Measurements from ENCODE around the gene JARID2. TPM values are rescaled to one million over a fixed set of nuclear protein-coding genes. Genes with fewer than 3 reads are reported as not detected.

Gene JARID2
- total RNA-seq, 1 donor from 2014 or later: 24.2 TPM

DNA sequence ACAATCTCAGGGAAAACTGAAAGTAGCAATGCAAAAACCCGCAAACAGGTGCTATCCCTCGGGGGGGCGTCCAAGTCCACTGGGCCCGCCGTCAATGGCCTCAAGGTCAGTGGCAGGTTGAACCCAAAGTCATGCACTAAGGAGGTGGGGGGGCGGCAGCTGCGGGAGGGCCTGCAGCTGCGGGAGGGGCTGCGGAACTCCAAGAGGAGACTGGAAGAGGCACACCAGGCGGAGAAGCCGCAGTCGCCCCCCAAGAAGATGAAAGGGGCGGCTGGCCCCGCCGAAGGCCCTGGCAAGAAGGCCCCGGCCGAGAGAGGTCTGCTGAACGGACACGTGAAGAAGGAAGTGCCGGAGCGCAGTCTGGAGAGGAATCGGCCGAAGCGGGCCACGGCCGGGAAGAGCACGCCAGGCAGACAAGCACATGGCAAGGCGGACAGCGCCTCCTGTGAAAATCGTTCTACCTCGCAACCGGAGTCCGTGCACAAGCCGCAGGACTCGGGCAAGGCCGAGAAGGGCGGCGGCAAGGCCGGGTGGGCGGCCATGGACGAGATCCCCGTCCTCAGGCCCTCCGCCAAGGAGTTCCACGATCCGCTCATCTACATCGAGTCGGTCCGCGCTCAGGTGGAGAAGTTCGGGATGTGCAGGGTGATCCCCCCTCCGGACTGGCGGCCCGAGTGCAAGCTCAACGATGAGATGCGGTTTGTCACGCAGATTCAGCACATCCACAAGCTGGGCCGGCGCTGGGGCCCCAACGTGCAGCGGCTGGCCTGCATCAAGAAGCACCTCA is 250.7 kb downstream of the JARID2 start:
- Histone ChIP-seq H3K4me3 (ENCODE audit: insufficient read depth, low read depth, low read length) (no peak overlapping the region), H3K79me2 (ENCODE audit: insufficient read depth, low read length) (peaks cover 19% of the 10 kb centered on the region), H3K4me2 (ENCODE audit: low read length) (no peak overlapping the region), H3K27me3 (ENCODE audit: insufficient read depth, low read length) (no peaks in the 10 kb centered on the region), H3K9ac (ENCODE audit: low read length) (no peak overlapping the region), H3K9me3 (ENCODE audit: insufficient read depth, low read depth, low read length) (no peaks in the 10 kb centered on the region), H2AFZ (ENCODE audit: low read depth, low read length) (no peak overlapping the region), H3K4me1 (ENCODE audit: insufficient read depth, low read length) (peaks cover 1% of the 10 kb centered on the region), H3K36me3 (ENCODE audit: insufficient read depth, low read length) (peaks cover 2% of the 10 kb centered on the region), H4K20me1 (ENCODE audit: insufficient read depth, low read length) (peaks cover 83% of the 10 kb centered on the region), H3K27ac (ENCODE audit: low read depth, low read length) (no peak overlapping the region)
- peaks cover 26% of the 10 kb centered on the region for H3K36me3 Mint-ChIP-seq (ENCODE audit: low read depth, unreplicated experiment)
- H3K4me1 Mint-ChIP-seq (ENCODE audit: low read depth, unreplicated experiment): peaks cover 13% of the 10 kb centered on the region
- FAIRE-seq: no peak
- DNase-seq (ENCODE audit: low read depth): no peak
- no peaks in the 10 kb centered on the region for H3K27me3 Mint-ChIP-seq (ENCODE audit: low read depth, unreplicated experiment)
- no peak overlapping the region for H3K27ac Mint-ChIP-seq (ENCODE audit: unreplicated experiment)
- H3K9me3 Mint-ChIP-seq (ENCODE audit: unreplicated experiment): no peaks in the 10 kb centered on the region
- no peak overlapping the region for H3K4me3 Mint-ChIP-seq (ENCODE audit: unreplicated experiment)
- TF ChIP-seq EZH2 (IDR thresholded peaks at IDR 0.05; ENCODE audit: insufficient read depth, low read length): no peak

- peaks cover 16% of the 10 kb centered on the region for H3K4me1 Mint-ChIP-seq (ENCODE audit: low read depth, unreplicated experiment)
- FAIRE-seq: no peak
These were observed 252.8 kb downstream of the JARID2 start for GRCh38 chr6:15498640-15499039.

DNA sequence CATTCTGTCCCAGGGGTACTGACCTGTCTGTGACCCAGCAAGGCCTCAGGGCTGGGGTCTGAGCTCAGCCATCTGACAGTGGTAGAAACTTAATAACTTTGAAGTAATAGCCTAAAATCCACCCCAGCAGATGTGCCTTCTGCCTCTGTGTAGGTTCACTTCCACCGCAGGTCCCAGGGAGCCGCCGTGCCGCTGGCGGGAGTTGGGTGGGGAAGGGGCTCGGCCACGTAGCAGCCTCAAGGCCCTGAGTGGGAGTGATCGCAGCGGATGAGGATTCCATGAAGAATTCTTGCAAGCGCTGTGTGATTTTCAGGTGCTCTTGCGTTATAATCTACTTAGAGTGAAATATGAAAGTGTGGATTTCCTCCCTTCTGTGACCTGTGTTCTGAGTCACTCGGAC is 253.3 kb downstream of the JARID2 start:
- no peak for FAIRE-seq
- H3K36me3 Mint-ChIP-seq (ENCODE audit: low read depth, unreplicated experiment): peaks cover 33% of the 10 kb centered on the region
- Histone ChIP-seq H3K27ac (ENCODE audit: low read depth, low read length) (no peak overlapping the region), H4K20me1 (ENCODE audit: insufficient read depth, low read length) (peaks cover 83% of the 10 kb centered on the region), H2AFZ (ENCODE audit: low read depth, low read length) (no peak overlapping the region), H3K4me2 (ENCODE audit: low read length) (no peak overlapping the region), H3K4me3 (ENCODE audit: insufficient read depth, low read depth, low read length) (no peak overlapping the region), H3K9me3 (ENCODE audit: insufficient read depth, low read depth, low read length) (no peaks in the 10 kb centered on the region), H3K27me3 (ENCODE audit: insufficient read depth, low read length) (no peaks in the 10 kb centered on the region), H3K9ac (ENCODE audit: low read length) (no peak overlapping the region), H3K79me2 (ENCODE audit: insufficient read depth, low read length) (peaks cover 13% of the 10 kb centered on the region), H3K4me1 (ENCODE audit: insufficient read depth, low read length) (peaks cover 14% of the 10 kb centered on the region), H3K36me3 (ENCODE audit: insufficient read depth, low read length) (peaks cover 6% of the 10 kb centered on the region)
- TF ChIP-seq CTCF (IDR thresholded peaks at IDR 0.05; ENCODE audit: insufficient read depth, low read depth, low read length) (no peak), EZH2 (IDR thresholded peaks at IDR 0.05; ENCODE audit: insufficient read depth, low read length) (no peak)
- peaks cover 16% of the 10 kb centered on the region for H3K4me1 Mint-ChIP-seq (ENCODE audit: low read depth, unreplicated experiment)
- H3K27me3 Mint-ChIP-seq (ENCODE audit: low read depth, unreplicated experiment): no peaks in the 10 kb centered on the region
- DNase-seq (ENCODE audit: low read depth): no peak
- H3K27ac Mint-ChIP-seq (ENCODE audit: unreplicated experiment): no peak overlapping the region
- no peaks in the 10 kb centered on the region for H3K9me3 Mint-ChIP-seq (ENCODE audit: unreplicated experiment)
- no peak overlapping the region for H3K4me3 Mint-ChIP-seq (ENCODE audit: unreplicated experiment)

More at GRCh38 chr6:15498640-15499039, 252.8 kb downstream of the JARID2 start:
- Histone ChIP-seq H3K27ac (ENCODE audit: low read depth, low read length) (no peak overlapping the region), H2AFZ (ENCODE audit: low read depth, low read length) (no peak overlapping the region), H3K4me1 (ENCODE audit: insufficient read depth, low read length) (peaks cover 10% of the 10 kb centered on the region), H3K79me2 (ENCODE audit: insufficient read depth, low read length) (peaks cover 13% of the 10 kb centered on the region), H4K20me1 (ENCODE audit: insufficient read depth, low read length) (peaks cover 83% of the 10 kb centered on the region), H3K4me2 (ENCODE audit: low read length) (no peak overlapping the region), H3K4me3 (ENCODE audit: insufficient read depth, low read depth, low read length) (no peak overlapping the region), H3K9ac (ENCODE audit: low read length) (no peak overlapping the region), H3K36me3 (ENCODE audit: insufficient read depth, low read length) (peaks cover 6% of the 10 kb centered on the region), H3K27me3 (ENCODE audit: insufficient read depth, low read length) (no peaks in the 10 kb centered on the region), H3K9me3 (ENCODE audit: insufficient read depth, low read depth, low read length) (no peaks in the 10 kb centered on the region)
- H3K36me3 Mint-ChIP-seq (ENCODE audit: low read depth, unreplicated experiment): peaks cover 33% of the 10 kb centered on the region
- H3K9me3 Mint-ChIP-seq (ENCODE audit: unreplicated experiment): no peaks in the 10 kb centered on the region
- no peak overlapping the region for H3K27ac Mint-ChIP-seq (ENCODE audit: unreplicated experiment)
- H3K27me3 Mint-ChIP-seq (ENCODE audit: low read depth, unreplicated experiment): no peaks in the 10 kb centered on the region
- DNase-seq (ENCODE audit: low read depth): peak; percentile 41
- TF ChIP-seq CTCF (IDR thresholded peaks at IDR 0.05; ENCODE audit: insufficient read depth, low read depth, low read length): no peak
- no peak for TF ChIP-seq EZH2 (IDR thresholded peaks at IDR 0.05; ENCODE audit: insufficient read depth, low read length)
- no peak overlapping the region for H3K4me3 Mint-ChIP-seq (ENCODE audit: unreplicated experiment)
